Right renal cortex interstitium (tissue), 3 donors: Measurements from ENCODE around the gene KRCC1. TPM values are rescaled to one million over a fixed set of nuclear protein-coding genes. Genes with fewer than 3 reads are reported as not detected.
"Not testable (repeated sequence)": the region's sequence is repeated elsewhere in the genome, so short reads cannot be mapped to it uniquely, and the experiment has no call there.

Experiments used
- DNase-seq, 3 donors: peaks; one replicate each; pipeline ENCODE4 v3.0.0-alpha.2; 2013; ENCODE audit warnings: low read depth in 3 of 3, low spot score in 2 of 3
- polyA plus RNA-seq, 3 donors: library from polyadenylated mRNA; unstranded; fragments of 120-200 nt; gene quantifications; one replicate each; pipeline ENCODE4 v1.2.1, GENCODE V29; 2013; ENCODE audit not compliant: insufficient read length in 3 of 3

KRCC1 gene
- polyA plus RNA-seq, 3 donors = 56.7 to 66.7 (median 66.0) TPM

- DNase-seq = no peak
Measured at GRCh38 chr2:88048541-88048940, 7.0 kb downstream of the KRCC1 start.

GRCh38 chr2:88045561-88045960 lies 10.0 kb downstream of the KRCC1 start:
- DNase-seq = not testable (repeated sequence)

- DNase-seq = no peak
Measured at GRCh38 chr2:88042476-88042875, 13.1 kb downstream of the KRCC1 start.

- DNase-seq = no peak
Measured at GRCh38 chr2:88038263-88039105, 17.1 kb downstream of the KRCC1 start.

GRCh38 chr2:88036606-88037005 lies 19.0 kb downstream of the KRCC1 start:
- DNase-seq = no peak

GRCh38 chr2:88036182-88036581 lies 19.4 kb downstream of the KRCC1 start:
- DNase-seq = no peak

GRCh38 chr2:88032070-88032702 lies 23.4 kb downstream of the KRCC1 start:
- no peak for DNase-seq

- DNase-seq = no peak
Measured at GRCh38 chr2:88028931-88029330, 26.7 kb downstream of the KRCC1 start.

GRCh38 chr2:88027697-88028389 lies 27.7 kb downstream of the KRCC1 start:
- DNase-seq = no peak

GRCh38 chr2:88024509-88024908 lies 31.1 kb downstream of the KRCC1 start:
- DNase-seq = no peak

GRCh38 chr2:88022669-88022921 lies 33.0 kb downstream of the KRCC1 start:
- no peak for DNase-seq

GRCh38 chr2:88019985-88020384 lies 35.6 kb downstream of the KRCC1 start:
- DNase-seq = no peak

- DNase-seq = no peak
Measured at GRCh38 chr2:88018909-88019308, 36.7 kb downstream of the KRCC1 start.

- not testable (repeated sequence) for DNase-seq
Measured at GRCh38 chr2:88018077-88018805, 37.3 kb downstream of the KRCC1 start.

- DNase-seq = not testable (repeated sequence)
Measured at GRCh38 chr2:88017780-88018038, 37.9 kb downstream of the KRCC1 start.

GRCh38 chr2:88016960-88017779 lies 38.4 kb downstream of the KRCC1 start:
- DNase-seq = no peak

GRCh38 chr2:88016086-88016959 lies 39.3 kb downstream of the KRCC1 start, which contains the start of gene RNU2-63P:
TSS of gene RNU2-63P (minus strand) at chr2:88016547.
- DNase-seq = peak; percentile 65 to 88 (median 82)

- DNase-seq = no peak
Measured at GRCh38 chr2:88011011-88011410, 44.6 kb downstream of the KRCC1 start.

- DNase-seq = no peak
Measured at GRCh38 chr2:88010136-88010535, 45.4 kb downstream of the KRCC1 start.
